22Rv1 (cell line): ENCODE data around the gene SYTL3.

Source experiments
- CTCF ChIP-seq: fragments of 450-650 bp; IDR thresholded peaks from 2 replicates; pipeline ENCODE4 v1.5.1; 2017; ENCODE audit warnings: mild to moderate bottlenecking
- ZFX ChIP-seq: fragments of 450-650 bp; IDR thresholded peaks from 2 replicates; pipeline ENCODE4 v1.6.1; 2017; ENCODE audit warnings: antibody characterized with exemption, borderline replicate concordance

GRCh38 chr6:158607411-158608170, 42.3 kb upstream of the SYTL3 start:
- no peak for TF ChIP-seq CTCF
- no peak for TF ChIP-seq ZFX
